Mucosa of descending colon (tissue), 3 donors: ENCODE data around the gene OR52B2. TPM values are rescaled to one million over a fixed set of nuclear protein-coding genes. Genes with fewer than 3 reads are reported as not detected.
A peak's percentile ranks its signal among the peaks of the same experiment; 100 is the strongest.

Experiments used
- ATAC-seq: fragments of 200-7000 bp; cut with Tn5 transposase; one replicate; pipeline ENCODE4 v1.9.1; 2020; ENCODE audit warnings: mild to moderate bottlenecking, moderate library complexity
- DNase-seq, 3 donors: peaks; one replicate each; pipeline ENCODE4 v3.0.0-alpha.2; 2020
- H3K36me3 ChIP-seq: fragments of 200-600 bp; one replicate; pipeline ENCODE4 v1.8.0; 2021; ENCODE audit warnings: low read depth, mild to moderate bottlenecking
- H3K4me1 ChIP-seq: fragments of 200-600 bp; one replicate; pipeline ENCODE4 v1.8.0; 2021; ENCODE audit warnings: low read depth, mild to moderate bottlenecking
- H3K4me3 ChIP-seq: fragments of 200-600 bp; one replicate; pipeline ENCODE4 v1.8.0; 2021; ENCODE audit warnings: mild to moderate bottlenecking
- H3K9me3 ChIP-seq: fragments of 200-600 bp; one replicate; pipeline ENCODE4 v1.8.0; 2021; ENCODE audit warnings: mild to moderate bottlenecking
- intact Hi-C, 2 donors: fragments of 100-400 bp; cut with DNase I in 1 of 2; cut with micrococcal nuclease in 1 of 2; formaldehyde crosslinking; loops; one replicate each; pipeline versions ENCODE4 v1.11.0 to v1.11.1; 2022; cut with DNase I, micrococcal nuclease
- total RNA-seq, 3 donors: library from RNA; stranded (reverse); fragmentation: NEBNext Ultra II Directional in 2 of 3; extraction: Animal tissue kit (Norgen Biotek cat#: 25700) in 2 of 3; gene quantifications; one replicate each; pipeline versions ENCODE4 v1.2.1 to v1.2.4, GENCODE V29; 2021 to 2023
- TF ChIP-seq, protein P1 (sequence below): fragments of 200-600 bp; IDR thresholded peaks from one replicate; pipeline ENCODE4 v1.8.0; 2022; ENCODE audit warnings: antibody characterized with exemption, mild to moderate bottlenecking
- donor health status: DM: no; HTN: no; CAD: no; lungs with moderate emphysema.
- donor health status: DM: no; HTN: no; CAD: no.
- donor health status: DM: no; HTN: yes; CAD: no.

The OR52B2 gene
- total RNA-seq, 3 donors from 2014 or later = not detected

DNA sequence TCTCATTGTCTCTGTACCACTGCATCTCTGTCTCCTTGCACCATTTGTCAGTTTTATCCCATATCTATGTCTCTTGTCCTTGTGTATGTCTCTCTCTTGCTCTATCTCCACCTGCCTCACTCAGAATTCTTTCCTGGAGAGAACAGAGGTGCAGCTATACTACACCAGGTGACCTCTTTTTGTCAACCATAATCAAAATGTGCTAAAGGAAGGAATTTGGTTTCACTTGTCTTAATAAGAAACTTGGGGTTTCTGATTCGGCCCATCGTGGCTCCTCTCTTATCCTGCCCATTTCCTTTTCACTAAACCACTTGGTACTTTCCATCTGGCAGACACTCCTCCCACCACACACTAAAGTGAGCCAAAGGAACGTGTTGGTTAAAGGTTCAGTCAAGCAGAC lies 33.2 kb upstream of the OR52B2 start:
- H3K4me1 ChIP-seq = no peaks in the 10 kb centered on the region
- no peak for ATAC-seq
- DNase-seq = no peak
- TF ChIP-seq, protein P1, sequence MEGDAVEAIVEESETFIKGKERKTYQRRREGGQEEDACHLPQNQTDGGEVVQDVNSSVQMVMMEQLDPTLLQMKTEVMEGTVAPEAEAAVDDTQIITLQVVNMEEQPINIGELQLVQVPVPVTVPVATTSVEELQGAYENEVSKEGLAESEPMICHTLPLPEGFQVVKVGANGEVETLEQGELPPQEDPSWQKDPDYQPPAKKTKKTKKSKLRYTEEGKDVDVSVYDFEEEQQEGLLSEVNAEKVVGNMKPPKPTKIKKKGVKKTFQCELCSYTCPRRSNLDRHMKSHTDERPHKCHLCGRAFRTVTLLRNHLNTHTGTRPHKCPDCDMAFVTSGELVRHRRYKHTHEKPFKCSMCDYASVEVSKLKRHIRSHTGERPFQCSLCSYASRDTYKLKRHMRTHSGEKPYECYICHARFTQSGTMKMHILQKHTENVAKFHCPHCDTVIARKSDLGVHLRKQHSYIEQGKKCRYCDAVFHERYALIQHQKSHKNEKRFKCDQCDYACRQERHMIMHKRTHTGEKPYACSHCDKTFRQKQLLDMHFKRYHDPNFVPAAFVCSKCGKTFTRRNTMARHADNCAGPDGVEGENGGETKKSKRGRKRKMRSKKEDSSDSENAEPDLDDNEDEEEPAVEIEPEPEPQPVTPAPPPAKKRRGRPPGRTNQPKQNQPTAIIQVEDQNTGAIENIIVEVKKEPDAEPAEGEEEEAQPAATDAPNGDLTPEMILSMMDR = no peak
- intact Hi-C loops = no loop called here
- no peaks in the 10 kb centered on the region for H3K36me3 ChIP-seq
- no peaks in the 10 kb centered on the region for H3K9me3 ChIP-seq
- no peak overlapping the region for H3K4me3 ChIP-seq

- no peaks in the 10 kb centered on the region for H3K9me3 ChIP-seq
- DNase-seq (no peak), ATAC-seq (no peak)
- intact Hi-C loops = no loop called here
- TF ChIP-seq, protein P1 = no peak
- H3K36me3 ChIP-seq = no peaks in the 10 kb centered on the region
- no peaks in the 10 kb centered on the region for H3K4me1 ChIP-seq
- no peak overlapping the region for H3K4me3 ChIP-seq
Observed at GRCh38 chr11:6202041-6202440, 31.9 kb upstream of the OR52B2 start.

DNA sequence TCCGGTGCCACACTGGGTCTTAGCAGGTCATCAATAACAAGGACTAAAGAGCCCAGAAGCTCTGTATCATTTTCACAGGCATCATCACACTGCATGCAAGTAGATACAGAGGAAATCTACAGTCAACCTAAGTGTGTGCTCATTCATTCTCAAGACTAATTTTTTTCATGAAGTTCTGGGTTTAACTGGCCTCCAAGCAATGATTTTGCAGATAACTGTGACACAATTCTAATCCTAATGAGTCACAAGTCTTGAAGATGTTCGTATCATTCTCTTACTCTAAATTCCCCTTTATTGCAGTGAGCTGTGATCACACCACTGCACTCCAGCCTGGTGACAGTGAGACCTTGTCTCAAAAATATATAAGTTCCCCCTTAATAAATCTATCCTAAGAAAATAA lies 31.4 kb upstream of the OR52B2 start:
- TF ChIP-seq, protein P1 = no peak
- no peak for DNase-seq
- no peaks in the 10 kb centered on the region for H3K36me3 ChIP-seq
- H3K4me3 ChIP-seq = no peak overlapping the region
- ATAC-seq = no peak
- intact Hi-C loops = no loop called here
- no peaks in the 10 kb centered on the region for H3K9me3 ChIP-seq
- H3K4me1 ChIP-seq = no peaks in the 10 kb centered on the region

DNA sequence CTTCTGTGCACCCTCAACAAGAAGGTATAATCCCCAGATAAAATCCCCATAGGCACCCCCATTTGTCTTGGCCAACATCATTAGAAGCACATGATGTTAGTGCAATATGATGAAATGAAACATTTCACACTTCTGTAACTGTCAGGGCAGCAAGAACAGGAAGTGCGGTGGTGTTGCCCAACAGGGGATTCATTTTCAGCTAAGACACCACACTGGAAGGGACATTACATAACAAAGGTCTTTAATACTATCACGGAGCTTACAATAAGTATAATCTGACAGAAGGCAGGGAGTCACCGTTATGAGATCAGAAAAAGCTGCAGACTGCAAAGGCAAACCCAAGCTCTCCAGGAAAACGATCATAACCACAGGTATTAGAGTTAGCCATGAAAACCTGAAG lies 30.8 kb upstream of the OR52B2 start:
- DNase-seq (peak in 1 of 3 donors; percentile 39), ATAC-seq (peak; percentile 30)
- Histone ChIP-seq H3K4me3 (no peak overlapping the region), H3K9me3 (no peaks in the 10 kb centered on the region), H3K36me3 (no peaks in the 10 kb centered on the region), H3K4me1 (no peaks in the 10 kb centered on the region)
- intact Hi-C loops = no loop called here
- TF ChIP-seq, protein P1 = no peak

GRCh38 chr11:6199174-6199810 lies 29.2 kb upstream of the OR52B2 start, which contains the start of gene OR52W1:
TSS of gene OR52W1 (plus strand) at chr11:6199224. CDS start at chr11:6199224, 0 bp downstream.
- ATAC-seq (no peak), DNase-seq (no peak)
- intact Hi-C loops = no loop called here

More at GRCh38 chr11:6199174-6199810, 29.2 kb upstream of the OR52B2 start, which contains the start of gene OR52W1:
- H3K36me3 ChIP-seq = no peaks in the 10 kb centered on the region
- no peak within 1 kb of the TSS for H3K4me3 ChIP-seq
- TF ChIP-seq, protein P1 = no peak
- H3K9me3 ChIP-seq = no peaks in the 10 kb centered on the region
- no peaks in the 10 kb centered on the region for H3K4me1 ChIP-seq
